Pancreas (tissue), 10 donors: Measurements from ENCODE around the gene MTFR1L. TPM values are rescaled to one million over a fixed set of nuclear protein-coding genes. Genes with fewer than 3 reads are reported as not detected.

Experiments used
- ATAC-seq, 4 donors: fragments of 200-7000 bp; cut with Tn5 transposase; one replicate each; pipeline versions ENCODE4 v1.8.0 to v1.9.1; 2020; ENCODE audit warnings: mild to moderate bottlenecking in 4 of 4, moderate library complexity in 4 of 4
- DNase-seq, 6 donors: peaks; one replicate each; pipeline ENCODE4 v3.0.0-alpha.2; 2020
- FAIRE-seq: peaks from 2 replicates; lab custom pipeline; 2012; peaks lifted over from hg19 to GRCh38; lab: Jason Lieb, UNC
- H3K27ac ChIP-seq, 4 donors: fragments of 200-600 bp; sonication (generic); 1 replicate in 3 of 4; 2 replicates in 1 of 4; pipeline versions ENCODE4 v1.5.0 to v1.8.0; 2020
- H3K27me3 ChIP-seq, 4 donors: fragments of 200-600 bp; one replicate each; pipeline ENCODE4 v1.8.0; 2021
- H3K36me3 ChIP-seq, 3 donors: fragments of 200-600 bp; sonication (generic) in 1 of 3; one replicate each; pipeline versions ENCODE4 v1.5.0 to v1.8.0; 2020 to 2021
- H3K4me1 ChIP-seq, 3 donors: fragments of 200-600 bp; one replicate each; pipeline ENCODE4 v1.8.0; 2021
- H3K4me3 ChIP-seq, 4 donors: fragments of 200-600 bp; sonication (generic) in 2 of 4; one replicate each; pipeline versions ENCODE4 v1.5.0 to v1.8.0; 2020 to 2021
- H3K9me3 ChIP-seq, 4 donors: fragments of 200-600 bp; one replicate each; pipeline ENCODE4 v1.8.0; 2021
- CTCF ChIP-seq, 4 donors: fragments of 200-600 bp; sonication (generic) in 3 of 4; IDR thresholded peaks; one replicate each; pipeline versions ENCODE4 v1.5.0 to v1.8.0; 2021; ENCODE audit warnings: antibody characterized with exemption in 4 of 4
- WGBS, 2 donors: extraction: QIAGEN DNeasy Blood & Tissue Kit; methylation state at CpG; one replicate each; pipeline ENCODE4 v1.1.7; 2013; 5-methylcytosine and 5-hydroxymethylcytosine counted together
- intact Hi-C, 3 donors: fragments of 100-400 bp; cut with DNase I; formaldehyde crosslinking; loops; one replicate each; pipeline versions ENCODE4 v1.11.1 to v1.14.2; 2022
- polyA plus RNA-seq, 2 donors: library from polyadenylated mRNA; stranded (reverse); fragments of 200-250 nt; gene quantifications; one replicate each; pipeline ENCODE4 v1.2.3, GENCODE V29; 2013
- total RNA-seq, 6 donors: library from RNA; stranded (reverse); fragmentation: NEBNext Ultra II Directional in 4 of 6; extraction: Animal tissue kit (Norgen Biotek cat#: 25700) in 4 of 6; gene quantifications; one replicate each; pipeline versions ENCODE4 v1.2.1 to v1.2.4, GENCODE V29; 2021 to 2023
- donor health status: healthy with polysubstance abuse.
- donor health status: DM: no; HTN: no; CAD: no; lungs with moderate emphysema.
- donor health status: DM: no; HTN: no; CAD: no.
- donor health status: control.
- donor health status: control.
- donor health status: Bipolar disorder and iron deficiency.
- donor health status: DM: yes; HTN: yes; CAD: no.
- donor health status: DM: no; HTN: no; CAD: no.
- donor health status: DM: no; HTN: no; CAD: no.
- donor health status: DM: yes; HTN: yes; CAD: no.

Gene MTFR1L
- total and polyA plus RNA-seq, 8 donors, result 24.0 to 59.6 (median 27.5) TPM

DNA sequence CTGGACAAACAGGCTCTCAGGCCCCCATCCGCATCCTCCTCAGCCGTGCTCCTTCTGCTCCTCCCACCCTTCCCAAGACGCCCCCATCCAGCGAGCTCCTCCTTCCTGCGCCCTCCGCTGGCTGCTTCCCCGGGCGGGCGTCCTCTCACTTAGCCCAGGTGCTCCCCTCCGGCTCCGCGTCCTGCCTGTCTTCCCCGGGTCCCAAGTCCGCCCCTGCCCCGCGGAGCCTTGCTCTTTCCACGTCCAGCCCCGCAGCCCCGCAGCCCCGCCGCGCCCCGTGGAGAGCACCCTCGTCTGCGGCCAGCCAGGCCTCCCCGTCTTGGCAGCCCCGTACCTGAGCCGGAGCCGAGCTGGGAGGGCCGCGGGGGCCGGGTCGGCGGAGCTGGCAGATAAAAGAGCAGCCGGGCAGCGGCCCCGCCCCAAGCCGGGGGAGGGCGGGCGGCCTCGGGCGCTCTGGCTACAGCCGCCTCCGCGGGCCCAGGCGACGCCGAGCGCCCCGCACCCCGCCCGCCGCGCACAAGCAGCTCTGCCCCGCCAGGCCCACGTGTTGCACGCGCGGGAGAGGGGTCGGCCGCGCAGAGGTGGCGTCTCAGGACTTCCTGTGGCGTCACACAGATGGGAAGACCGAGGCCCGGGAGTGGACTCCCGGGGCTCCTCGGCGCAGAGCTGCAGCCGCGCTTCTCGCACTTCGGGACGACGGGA is 55.6 kb downstream of the MTFR1L start, which contains the start of gene PAQR7:
Gene PAQR7 (minus strand): TSS at position 555 of the 702 bp plus-strand sequence. CDS start 11,869 bp downstream, outside the sequence.
- Histone ChIP-seq H3K27ac (peak within 1 kb of the TSS; percentile 87 to 93 (median 90)), H3K4me1 (peaks cover 60 to 65% (median 63%) of the 10 kb centered on the region in 3 donors), H3K36me3 (no peaks in the 10 kb centered on the region), H3K27me3 (no peaks in the 10 kb centered on the region), H3K4me3 (peak within 1 kb of the TSS; percentile 37 to 64 (median 51)), H3K9me3 (no peaks in the 10 kb centered on the region)
- no peak for FAIRE-seq
- no peak for TF ChIP-seq CTCF (IDR thresholded peaks at IDR 0.05)
- intact Hi-C loops, result no loop called here
- peak; percentile 67 to 81 (median 76) for ATAC-seq
- peak; percentile 78 to 94 (median 86) for DNase-seq
- 0 to 1% methylated on average over 61 to 75 of the region's 75 CpGs for WGBS, 2 donors

- FAIRE-seq (no peak), DNase-seq (peak in 2 of 6 donors; percentile 60 to 81), ATAC-seq (peak; percentile 7 to 28 (median 14))
- no peaks in the 10 kb centered on the region for H3K27me3 ChIP-seq
- WGBS, 2 donors, result 29 to 34% methylated on average over 31 to 32 of the region's 32 CpGs
- H3K36me3 ChIP-seq, result no peaks in the 10 kb centered on the region
- peak overlapping the region; percentile 37 to 64 (median 51) for H3K4me3 ChIP-seq
- TF ChIP-seq CTCF (IDR thresholded peaks at IDR 0.05), result no peak
- intact Hi-C loops, result no loop called here
- peak overlapping the region; percentile 87 to 93 (median 90) for H3K27ac ChIP-seq
- H3K4me1 ChIP-seq, result peaks cover 53 to 61% (median 56%) of the 10 kb centered on the region in 3 donors
- no peaks in the 10 kb centered on the region for H3K9me3 ChIP-seq
Observed at GRCh38 chr1:25875856-25876692, 56.3 kb downstream of the MTFR1L start.

GRCh38 chr1:25876693-25877077 is 56.9 kb downstream of the MTFR1L start:
- Histone ChIP-seq H3K9me3 (no peaks in the 10 kb centered on the region), H3K4me1 (peaks cover 47 to 55% (median 50%) of the 10 kb centered on the region in 3 donors), H3K27ac (peak overlapping the region in 3 of 4 donors; percentile 0 to 93 (median 91)), H3K27me3 (no peaks in the 10 kb centered on the region), H3K36me3 (no peaks in the 10 kb centered on the region), H3K4me3 (no peak overlapping the region)
- no peak for ATAC-seq
- DNase-seq, result no peak
- 72 to 79% methylated on average over 2 of the region's 2 CpGs for WGBS, 2 donors
- no peak for FAIRE-seq
- intact Hi-C loops, result no loop called here
- no peak for TF ChIP-seq CTCF (IDR thresholded peaks at IDR 0.05)

DNA sequence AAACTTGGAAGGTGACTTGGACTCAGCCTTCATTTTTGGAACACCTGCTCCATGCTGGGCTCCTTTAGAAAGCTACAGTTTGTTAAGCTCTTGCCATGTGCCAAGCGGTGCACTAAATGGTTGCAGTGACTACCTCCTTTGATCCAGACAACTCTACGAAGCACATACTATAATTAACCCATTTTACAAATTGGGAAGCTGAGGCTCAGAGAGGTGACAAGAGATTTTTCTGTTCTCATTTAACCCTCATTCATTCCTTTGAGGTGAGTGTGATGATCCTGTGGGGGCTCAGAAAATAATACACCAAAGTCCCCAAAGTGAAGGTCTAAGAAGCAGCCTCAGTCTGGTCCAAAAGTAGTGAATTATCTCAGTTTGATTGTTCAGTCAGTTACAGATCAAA is 57.4 kb downstream of the MTFR1L start:
- no peak for TF ChIP-seq CTCF (IDR thresholded peaks at IDR 0.05)
- Histone ChIP-seq H3K4me1 (peaks cover 42 to 50% (median 47%) of the 10 kb centered on the region in 3 donors), H3K27ac (no peak overlapping the region), H3K4me3 (no peak overlapping the region), H3K36me3 (no peaks in the 10 kb centered on the region), H3K27me3 (no peaks in the 10 kb centered on the region), H3K9me3 (no peaks in the 10 kb centered on the region)
- FAIRE-seq, result no peak
- no peak for DNase-seq
- 90 to 93% methylated on average over 2 of the region's 2 CpGs for WGBS, 2 donors
- intact Hi-C loops, result no loop called here
- ATAC-seq, result no peak
